HEK293T (cell line): Measurements from ENCODE around the gene ADGRL3.

Experiments used
- BHLHE40 ChIP-seq: fragments of 450-650 bp; IDR thresholded peaks from 2 replicates; pipeline ENCODE4 v1.6.1; 2016; ENCODE audit warnings: mild to moderate bottlenecking, moderate library complexity, borderline replicate concordance
- ELF4 ChIP-seq: fragments of 450-650 bp; IDR thresholded peaks from 2 replicates; pipeline ENCODE4 v1.6.1; 2017; ENCODE audit warnings: antibody characterized with exemption
- FOXA1 ChIP-seq: fragments of 450-650 bp; IDR thresholded peaks from 2 replicates; pipeline ENCODE4 v1.6.1; 2016; ENCODE audit warnings: mild to moderate bottlenecking
- FOXM1 ChIP-seq: fragments of 450-650 bp; IDR thresholded peaks from 2 replicates; pipeline ENCODE4 v1.6.1; 2017; ENCODE audit warnings: mild to moderate bottlenecking, borderline replicate concordance
- NFRKB ChIP-seq: fragments of 450-650 bp; IDR thresholded peaks from 2 replicates; pipeline ENCODE4 v1.6.1; 2016; ENCODE audit warnings: mild to moderate bottlenecking, moderate library complexity
- PKNOX1 ChIP-seq: fragments of 450-650 bp; IDR thresholded peaks from 2 replicates; pipeline ENCODE4 v1.6.1; 2016
- SP1 ChIP-seq: fragments of 450-650 bp; IDR thresholded peaks from 2 replicates; pipeline ENCODE4 v1.6.1; 2017
- SUZ12 ChIP-seq: fragments of 450-650 bp; IDR thresholded peaks from 2 replicates; pipeline ENCODE4 v1.6.1; 2016; ENCODE audit warnings: mild to moderate bottlenecking

GRCh38 chr4:61445374-61446063 lies 245.4 kb downstream of the ADGRL3 start:
- TF ChIP-seq FOXM1 (no peak), SUZ12 (no peak), SP1 (no peak), PKNOX1 (peak; percentile 84), BHLHE40 (no peak), FOXA1 (0 out of 2 replicates have a peak, but pooled peaks have one; percentile 12), NFRKB (no peak), ELF4 (no peak)
